GM12872 (cell line): Measurements from ENCODE around the gene PROZ.

Experiments
- CTCF ChIP-seq: IDR thresholded peaks from 3 replicates; pipeline ENCODE4 v1.5.1; 2011; ENCODE audit warnings: low read depth, mild to moderate bottlenecking, low read length, moderate library complexity; ENCODE audit not compliant: insufficient read depth

Gene PROZ

DNA sequence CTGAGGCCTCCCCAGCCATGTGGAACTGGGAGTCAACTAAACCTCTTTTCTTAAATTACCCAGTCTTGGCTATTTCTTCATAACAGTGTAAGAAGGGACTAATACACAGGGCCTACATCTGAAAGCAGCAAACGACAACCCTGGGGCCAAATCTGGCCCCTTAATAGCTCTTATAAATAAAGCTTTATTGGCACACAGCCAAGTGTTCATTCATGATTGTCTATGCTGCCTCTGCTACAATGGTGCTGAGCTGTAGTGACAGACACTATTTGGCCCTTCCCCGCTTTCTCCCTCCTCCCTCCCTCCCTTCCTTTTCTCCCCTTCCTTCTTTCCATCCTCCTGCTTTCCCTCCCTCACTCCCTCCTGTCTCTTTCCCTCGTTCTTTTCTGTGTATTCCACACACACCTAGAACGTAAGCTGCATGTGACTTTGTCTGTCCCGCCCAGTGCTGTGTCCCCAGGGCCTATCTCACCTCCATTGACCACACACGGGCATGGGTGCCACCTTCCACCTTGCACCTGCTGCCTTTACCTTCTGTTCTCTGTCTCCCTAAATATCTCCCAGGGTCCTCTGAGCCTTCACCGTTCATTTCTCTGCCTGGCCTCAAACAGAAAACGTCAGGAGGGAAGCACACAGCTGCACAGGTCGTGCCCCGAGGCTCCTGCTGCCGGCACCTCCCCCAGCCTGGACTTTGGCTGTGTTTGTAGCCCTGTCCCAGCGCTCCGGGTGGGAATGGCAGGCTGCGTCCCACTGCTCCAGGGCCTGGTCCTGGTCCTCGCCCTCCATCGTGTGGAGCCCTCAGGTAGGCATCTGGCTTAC is at the start of gene PROZ:
TSS of gene PROZ (plus strand) at position 720 of the 819 bp plus-strand sequence. CDS start at position 733, 13 bp downstream.
- no peak for TF ChIP-seq CTCF

DNA sequence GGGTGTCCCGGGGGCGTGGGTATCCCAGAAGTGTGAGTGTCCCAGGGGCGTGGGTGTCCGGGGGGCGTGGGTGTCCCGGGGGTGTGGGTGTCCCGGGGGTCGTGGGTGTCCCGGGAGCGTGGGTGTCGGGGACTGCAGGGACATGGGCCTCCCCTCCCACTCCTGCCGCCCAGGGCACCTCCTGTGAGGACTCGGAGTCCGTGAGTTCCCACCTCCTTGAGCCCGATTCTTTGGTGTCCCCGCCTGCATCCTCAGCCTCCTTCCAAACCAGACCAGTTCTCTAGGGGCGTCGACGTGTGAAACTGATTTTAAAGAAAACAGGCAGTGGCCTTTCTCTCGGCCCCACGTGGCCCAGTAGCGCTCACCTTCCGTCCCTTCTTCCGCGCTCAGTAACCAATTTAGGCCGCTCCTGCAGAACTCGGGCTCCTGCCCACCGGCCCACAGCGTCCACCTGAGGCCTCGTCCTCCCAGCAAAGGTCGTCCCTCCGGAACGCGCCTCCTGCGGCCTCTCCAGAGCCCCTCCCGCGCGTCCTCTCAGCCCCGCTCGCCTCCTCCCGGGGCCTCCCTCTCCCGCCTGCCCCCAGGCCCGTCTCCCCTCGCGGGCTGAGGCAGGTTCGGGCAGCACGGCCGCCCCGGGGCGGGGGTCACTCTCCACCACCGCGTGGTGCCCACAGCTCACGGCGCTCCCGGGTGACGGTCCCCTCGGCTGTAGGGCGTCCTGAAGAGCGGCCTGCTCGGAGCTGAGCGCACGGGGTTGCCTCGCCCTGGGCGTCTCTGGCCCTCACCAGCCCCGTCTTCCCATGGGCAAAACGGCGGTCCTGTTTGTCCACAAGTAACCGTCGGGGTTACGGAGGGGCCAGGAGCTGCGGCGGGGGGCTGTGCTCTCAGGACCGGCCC is 49.0 kb upstream of the PROZ start:
- TF ChIP-seq CTCF, result no peak

- TF ChIP-seq CTCF, result no peak
Measured at GRCh38 chr13:113110048-113110851, 48.2 kb upstream of the PROZ start.

GRCh38 chr13:113110852-113111315 is 47.6 kb upstream of the PROZ start:
- TF ChIP-seq CTCF, result no peak

DNA sequence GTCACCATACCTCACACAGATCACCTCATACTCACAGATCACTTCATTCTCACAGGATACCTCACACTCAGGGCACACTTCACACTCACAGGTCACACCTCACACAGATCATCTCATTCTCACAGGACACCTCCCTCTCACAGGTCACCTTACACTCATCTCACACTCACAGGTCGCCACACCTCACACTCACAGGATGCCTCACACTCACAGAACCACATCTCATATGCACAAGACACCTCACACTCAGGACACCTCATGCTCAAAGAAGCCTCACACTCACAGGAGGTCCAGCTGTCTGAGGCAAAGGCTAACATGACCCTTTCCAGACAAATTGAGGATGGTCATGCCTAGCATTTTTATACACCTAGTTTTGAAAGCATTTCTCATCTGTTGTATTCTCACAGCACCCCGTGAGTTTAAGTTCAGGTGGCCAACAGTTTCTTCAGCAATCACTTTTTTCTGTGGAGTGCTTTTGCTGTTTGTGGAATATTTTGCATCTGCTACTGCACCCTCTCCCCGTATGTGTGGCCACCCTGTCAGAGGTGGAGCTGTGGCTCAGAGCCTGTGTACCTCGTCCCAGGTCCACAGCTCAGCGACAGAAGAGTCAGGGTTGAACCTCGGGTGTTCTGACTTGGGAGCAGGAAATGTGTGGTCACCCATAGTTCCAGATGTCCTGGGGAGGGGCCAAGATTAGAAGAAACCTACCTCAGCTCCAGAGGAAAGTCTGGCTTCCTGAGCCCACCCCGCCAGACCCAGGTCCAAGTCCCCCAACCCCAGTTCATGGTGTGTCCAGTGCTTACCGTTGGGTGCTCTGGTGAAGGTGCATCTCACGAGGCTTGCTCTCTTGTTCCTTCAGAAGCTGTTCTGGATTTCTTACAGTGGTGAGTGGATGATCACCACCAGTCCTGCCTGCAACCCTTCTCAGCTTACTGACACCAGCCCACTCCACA is 45.3 kb upstream of the PROZ start:
- TF ChIP-seq CTCF, result no peak

- no peak for TF ChIP-seq CTCF
Measured at GRCh38 chr13:113113846-113114271, 44.6 kb upstream of the PROZ start.
